Ectodermal cell (in vitro differentiated cells): Measurements from ENCODE around the gene ABHD16B.
"Not testable (repeated sequence)": the region's sequence is repeated elsewhere in the genome, so short reads cannot be mapped to it uniquely, and the experiment has no call there.

Experiments
- H3K27ac ChIP-seq: 2 replicates; pipeline ENCODE4 v1.7.0; 2013; ENCODE audit warnings: mild to moderate bottlenecking, low read depth, low read length; ENCODE audit not compliant: insufficient read depth, poor library complexity, severe bottlenecking
- H3K27me3 ChIP-seq: 2 replicates; pipeline ENCODE4 v1.7.0; 2013; ENCODE audit warnings: mild to moderate bottlenecking, low read length; ENCODE audit not compliant: insufficient read depth, control insufficient read depth, poor library complexity, severe bottlenecking
- H3K36me3 ChIP-seq: one replicate; pipeline ENCODE4 v1.7.0; 2013; ENCODE audit warnings: low read length; ENCODE audit not compliant: control insufficient read depth, insufficient read depth
- H3K4me1 ChIP-seq: one replicate; pipeline ENCODE4 v1.7.0; 2013; ENCODE audit warnings: low read length; ENCODE audit not compliant: control insufficient read depth, insufficient read depth
- H3K4me3 ChIP-seq: 2 replicates; pipeline ENCODE4 v1.7.0; 2013; ENCODE audit warnings: low read depth, low read length, control low read depth; ENCODE audit not compliant: insufficient read depth
- H3K9me3 ChIP-seq: 2 replicates; pipeline ENCODE4 v1.7.0; 2013; ENCODE audit warnings: mild to moderate bottlenecking, low read length, moderate library complexity; ENCODE audit not compliant: control insufficient read depth
- WGBS, 2 experiments: methylation state at CpG; one replicate each; pipeline ENCODE4 v1.1.7; 2013; ENCODE audit warnings: missing lambda C conversion rate in 2 of 2; 5-methylcytosine and 5-hydroxymethylcytosine counted together

ABHD16B gene

DNA sequence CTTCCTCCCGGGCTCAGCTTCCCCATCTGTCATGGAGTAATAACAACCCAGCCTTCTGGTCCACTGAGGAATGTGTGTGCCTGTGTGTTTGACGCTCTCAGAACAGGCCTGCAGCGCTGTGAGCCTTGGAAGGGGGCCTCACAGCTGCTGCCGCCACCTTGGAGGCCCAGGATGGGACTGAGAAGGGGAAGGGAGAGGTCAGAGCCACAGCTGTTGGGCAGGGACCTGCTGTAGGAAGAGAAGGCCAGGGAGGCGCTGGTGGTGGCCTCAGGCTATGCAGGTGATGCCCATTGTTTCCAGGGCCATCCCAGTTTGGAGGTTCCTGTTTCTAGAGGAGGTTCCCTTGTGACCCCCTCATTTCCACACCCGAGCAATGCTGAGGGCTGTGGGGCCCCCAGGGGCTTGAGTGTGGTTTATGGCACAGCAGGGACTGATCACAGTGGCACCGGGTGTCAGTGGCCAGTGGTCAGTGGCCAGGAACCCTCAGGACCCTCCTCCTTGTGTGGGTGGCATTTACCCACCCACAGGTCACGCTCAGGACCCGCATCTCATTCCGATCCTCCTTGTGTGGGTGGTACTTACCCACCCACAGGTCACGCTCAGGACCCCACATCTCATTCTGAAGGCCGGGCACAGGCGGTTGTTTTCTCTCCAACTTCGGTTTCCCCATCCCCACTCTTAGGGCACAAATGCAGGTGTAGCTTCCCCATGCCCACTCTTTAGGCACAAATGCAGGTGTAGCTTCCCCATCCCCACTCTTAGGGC is 17.8 kb downstream of the ABHD16B start:
- H3K9me3 ChIP-seq: no peaks in the 10 kb centered on the region
- no peaks in the 10 kb centered on the region for H3K4me1 ChIP-seq
- peaks cover 31% of the 10 kb centered on the region for H3K36me3 ChIP-seq
- 92 to 94% methylated on average over 14 of the region's 14 CpGs for WGBS, 2 experiments
- H3K4me3 ChIP-seq: no peak overlapping the region
- H3K27ac ChIP-seq: no peak overlapping the region
- no peaks in the 10 kb centered on the region for H3K27me3 ChIP-seq

DNA sequence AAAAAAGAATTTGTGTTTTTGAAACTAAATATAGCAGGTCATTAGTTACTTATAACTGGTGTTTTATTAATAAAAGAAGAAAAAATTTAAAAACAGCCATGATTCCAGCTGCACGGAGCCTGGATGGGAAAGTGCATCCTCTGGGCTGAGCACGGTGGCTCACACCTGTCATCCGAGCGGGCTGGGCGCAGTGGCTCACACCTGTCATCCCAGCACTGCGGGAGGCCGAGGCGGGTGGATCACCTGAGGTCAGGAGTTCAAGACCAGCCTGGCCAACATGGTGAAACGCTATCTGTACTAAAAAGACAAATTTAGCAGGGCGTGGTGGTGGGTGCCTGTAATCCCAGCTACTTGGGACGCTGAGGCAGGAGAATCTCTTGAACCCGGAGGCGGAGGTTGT is 19.6 kb downstream of the ABHD16B start:
- H3K4me3 ChIP-seq, H3K4me1 ChIP-seq, H3K27me3 ChIP-seq, H3K27ac ChIP-seq, H3K9me3 ChIP-seq: not testable (repeated sequence)
- peaks cover 28% of the 10 kb centered on the region for H3K36me3 ChIP-seq
- WGBS, 2 experiments: 96% methylated on average over 13 of the region's 13 CpGs

DNA sequence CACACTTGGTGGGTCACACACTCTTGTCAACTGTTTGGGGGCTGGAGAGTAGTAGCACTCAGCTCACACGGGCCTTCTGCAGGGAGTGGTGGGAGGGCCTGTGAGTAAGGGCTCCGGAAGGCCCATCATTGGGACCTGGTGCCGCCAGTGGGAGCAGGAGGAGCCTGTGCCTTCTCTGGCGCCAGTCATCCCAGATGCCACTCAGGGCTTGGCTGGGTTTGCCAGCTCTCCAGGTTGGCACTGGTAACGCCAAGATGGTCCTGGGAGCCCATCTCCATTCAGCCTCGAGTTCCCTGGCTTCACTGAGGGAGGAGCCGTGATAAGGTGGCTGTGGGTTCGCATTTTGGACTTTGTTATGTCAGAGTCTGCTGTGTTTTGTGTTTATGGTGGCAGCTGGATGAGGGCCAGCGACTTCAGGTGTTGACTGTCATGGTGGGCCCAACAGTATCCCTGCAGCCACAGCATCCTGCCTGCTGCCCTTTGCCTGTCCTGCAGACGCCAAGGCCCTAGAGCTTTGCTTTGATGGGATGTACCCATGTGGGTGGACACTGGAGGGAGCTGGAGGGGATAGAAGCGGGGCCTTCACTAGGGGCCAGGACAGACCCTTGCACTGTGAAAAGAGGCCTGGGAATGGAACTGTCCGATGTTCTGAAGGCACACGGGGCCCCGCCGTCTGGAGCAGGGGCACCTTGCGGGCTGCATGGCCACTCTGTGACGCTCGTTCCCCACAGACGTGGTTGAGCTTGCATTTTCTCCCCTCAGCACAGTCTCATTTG is 20.3 kb downstream of the ABHD16B start:
- Histone ChIP-seq H3K27me3 (no peaks in the 10 kb centered on the region), H3K36me3 (peaks cover 20% of the 10 kb centered on the region), H3K27ac (no peak overlapping the region), H3K4me3 (no peak overlapping the region), H3K4me1 (no peaks in the 10 kb centered on the region), H3K9me3 (no peaks in the 10 kb centered on the region)
- WGBS, 2 experiments: 89 to 93% methylated on average over 19 of the region's 19 CpGs

DNA sequence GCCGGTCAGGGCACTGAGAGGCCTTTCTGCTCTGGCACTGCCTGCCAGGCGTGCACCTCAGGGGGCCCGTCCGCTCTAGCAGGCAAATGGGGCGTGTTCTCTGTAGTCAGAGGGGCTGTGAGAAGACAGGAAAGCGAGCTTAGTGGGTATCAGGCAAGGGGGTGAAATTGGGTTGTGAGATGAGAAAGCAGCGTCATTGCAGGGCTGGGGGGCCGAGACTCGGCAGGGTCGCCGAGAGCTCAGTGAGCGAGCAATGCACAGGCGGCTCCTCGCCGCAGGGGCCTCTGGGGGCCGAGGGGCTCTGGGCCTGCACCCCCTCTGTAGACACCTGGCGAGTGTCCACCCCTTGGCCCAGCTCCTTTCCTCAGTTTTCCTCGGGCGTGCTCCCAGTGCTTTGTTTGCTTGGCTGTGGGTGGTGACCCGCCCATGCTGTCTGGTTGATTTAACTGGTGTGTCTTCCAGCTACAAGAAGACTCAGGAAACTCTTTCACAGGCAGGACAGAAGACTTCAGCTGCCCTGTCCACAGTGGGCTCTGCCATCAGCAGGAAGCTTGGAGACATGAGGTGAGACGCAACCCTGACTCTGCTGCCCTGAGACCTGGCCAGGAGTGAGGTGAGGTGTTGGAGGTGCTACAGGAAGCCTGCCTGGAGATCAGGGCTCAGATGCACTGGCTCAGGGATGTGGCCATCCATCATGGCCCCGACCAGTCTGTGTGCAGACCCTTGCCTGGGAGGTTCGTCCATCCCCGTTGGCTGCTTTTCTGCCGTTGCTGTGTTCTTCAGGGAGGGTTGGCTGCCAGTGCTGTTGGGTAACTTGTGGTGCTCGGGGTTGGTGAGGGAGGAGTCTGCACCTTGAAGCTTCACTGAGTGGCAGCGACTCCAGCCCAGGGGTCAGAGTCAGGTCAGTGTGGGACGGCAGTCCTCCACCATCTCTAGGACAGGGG is 21.2 kb downstream of the ABHD16B start:
- no peaks in the 10 kb centered on the region for H3K4me1 ChIP-seq
- no peaks in the 10 kb centered on the region for H3K27me3 ChIP-seq
- WGBS, 2 experiments: 95 to 96% methylated on average over 28 of the region's 28 CpGs
- peaks cover 19% of the 10 kb centered on the region for H3K36me3 ChIP-seq
- H3K9me3 ChIP-seq: no peaks in the 10 kb centered on the region
- no peak overlapping the region for H3K27ac ChIP-seq
- no peak overlapping the region for H3K4me3 ChIP-seq

DNA sequence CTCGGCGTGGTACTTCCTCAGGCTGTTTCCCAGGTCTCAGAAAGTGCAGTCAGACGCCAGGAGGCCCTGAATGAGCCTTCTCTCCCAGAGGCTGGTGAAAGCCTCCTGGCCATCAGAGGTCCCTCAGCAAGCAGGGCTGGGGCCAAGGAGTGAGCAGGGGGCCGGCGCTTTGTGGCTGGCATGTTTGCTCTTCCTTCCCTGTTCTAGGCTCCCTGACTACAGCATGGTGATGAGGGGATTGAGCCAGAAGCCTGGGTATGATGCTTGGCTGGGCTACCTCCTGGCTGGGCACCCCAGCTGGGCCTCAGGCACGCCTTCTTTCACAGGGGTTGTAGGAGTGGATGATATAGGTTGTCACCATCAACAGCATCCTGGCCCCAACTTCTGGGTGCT is 21.9 kb downstream of the ABHD16B start:
- Histone ChIP-seq H3K27ac (no peak overlapping the region), H3K4me3 (no peak overlapping the region), H3K36me3 (peaks cover 17% of the 10 kb centered on the region), H3K9me3 (no peaks in the 10 kb centered on the region), H3K4me1 (no peaks in the 10 kb centered on the region), H3K27me3 (no peaks in the 10 kb centered on the region)
- WGBS, 2 experiments: 95 to 98% methylated on average over 6 of the region's 6 CpGs

DNA sequence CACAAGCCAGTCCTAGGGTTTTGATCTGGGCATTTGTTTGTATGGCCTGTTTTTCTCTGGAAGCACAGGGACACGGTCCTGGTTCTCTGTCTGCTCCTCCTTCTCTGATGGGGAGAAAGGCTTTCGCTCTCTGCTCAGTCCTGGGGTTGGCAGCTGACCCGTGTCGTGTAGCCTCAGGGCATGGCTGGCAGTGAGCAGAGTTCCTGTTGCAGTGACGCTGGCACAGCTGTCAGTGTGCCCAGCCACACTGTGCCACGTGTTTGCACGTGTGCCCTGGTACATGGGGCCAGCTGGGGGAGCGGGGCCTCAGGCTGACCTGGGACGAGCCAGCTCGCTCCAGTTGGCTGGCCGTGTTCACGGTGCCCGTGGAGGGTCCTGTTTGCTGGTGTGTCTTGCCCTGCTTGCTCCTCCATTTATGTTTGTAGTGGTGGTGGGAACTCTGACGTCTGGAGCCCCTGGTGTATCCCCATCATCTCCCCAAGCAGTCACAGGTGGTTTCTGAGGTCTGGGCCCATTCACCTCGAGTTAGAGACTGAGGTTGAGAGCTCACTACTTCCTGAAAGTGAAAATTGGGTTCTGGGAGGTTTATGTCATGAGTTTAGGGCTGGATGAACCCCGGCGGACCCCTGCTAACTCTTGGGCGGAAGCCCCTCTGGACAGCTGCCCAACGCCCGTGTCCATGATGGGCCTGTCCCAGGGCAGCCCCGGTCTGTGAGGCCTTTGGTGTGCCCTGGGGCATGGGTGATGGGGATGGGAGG is 23.4 kb downstream of the ABHD16B start:
- Histone ChIP-seq H3K9me3 (no peaks in the 10 kb centered on the region), H3K4me3 (no peak overlapping the region), H3K27me3 (no peaks in the 10 kb centered on the region), H3K27ac (no peak overlapping the region), H3K4me1 (no peaks in the 10 kb centered on the region), H3K36me3 (peaks cover 13% of the 10 kb centered on the region)
- 94 to 96% methylated on average over 21 of the region's 21 CpGs for WGBS, 2 experiments

DNA sequence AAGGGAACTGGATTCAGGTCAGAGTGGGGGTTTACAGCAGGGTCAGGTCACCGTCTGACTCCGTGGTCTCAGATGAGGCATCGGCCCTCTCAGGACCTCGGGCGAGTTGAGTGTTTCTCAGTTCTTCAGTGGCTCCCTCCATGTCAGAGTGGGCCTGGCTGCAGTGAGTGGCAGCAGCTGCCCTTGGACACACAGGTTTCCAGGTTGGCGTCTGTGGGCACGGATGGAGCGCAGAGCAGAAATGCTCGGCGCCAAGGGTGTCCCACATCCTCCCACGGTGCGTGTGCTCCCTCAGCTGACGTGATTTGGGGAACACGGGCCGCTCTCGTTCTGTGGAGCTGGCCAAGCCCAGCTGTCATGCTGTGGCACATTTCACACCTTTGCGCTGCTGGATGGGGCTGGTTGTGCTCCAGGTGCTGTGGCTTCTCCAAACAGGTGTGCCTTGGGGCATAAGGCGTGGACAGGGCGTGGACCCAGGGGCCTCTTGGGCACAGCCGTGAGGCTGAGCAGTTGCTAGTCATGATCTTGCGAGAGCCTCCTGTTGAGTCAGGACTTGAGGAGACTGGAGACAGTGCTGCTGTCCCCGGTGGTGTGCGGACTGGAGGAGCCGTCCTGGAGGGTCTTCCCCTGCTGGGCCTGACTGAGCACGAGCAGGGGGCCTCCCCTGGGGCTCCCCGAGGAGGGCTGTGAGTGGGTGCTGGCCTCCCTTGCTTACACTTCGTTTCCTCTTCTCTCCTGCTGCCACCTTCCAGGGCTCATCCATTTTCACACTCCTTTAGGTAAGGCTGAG is 24.2 kb downstream of the ABHD16B start:
- Histone ChIP-seq H3K36me3 (peaks cover 17% of the 10 kb centered on the region), H3K4me1 (no peaks in the 10 kb centered on the region), H3K27ac (no peak overlapping the region), H3K27me3 (no peaks in the 10 kb centered on the region), H3K4me3 (no peak overlapping the region), H3K9me3 (no peaks in the 10 kb centered on the region)
- 96% methylated on average over 27 of the region's 27 CpGs for WGBS, 2 experiments

DNA sequence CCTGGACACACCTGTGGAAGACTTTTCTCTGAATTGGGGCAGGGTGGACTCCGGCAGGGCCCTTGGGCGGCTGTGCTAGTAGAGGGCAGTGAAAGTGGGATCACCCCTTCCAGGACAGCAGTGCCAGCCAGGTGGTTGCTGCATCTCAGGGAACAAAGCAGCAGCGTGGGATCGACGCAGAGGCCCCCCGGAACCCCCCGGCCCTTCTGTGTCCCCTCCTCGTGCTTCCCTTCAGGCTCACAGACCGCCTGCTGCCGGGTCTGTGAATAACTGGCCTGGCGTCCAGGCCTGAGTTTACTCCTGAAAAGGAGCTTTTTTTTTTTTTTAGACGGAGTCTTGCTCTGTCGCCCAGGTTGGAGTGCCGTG is 24.7 kb downstream of the ABHD16B start:
- Histone ChIP-seq H3K9me3 (no peaks in the 10 kb centered on the region), H3K4me3 (no peak overlapping the region), H3K27me3 (no peaks in the 10 kb centered on the region), H3K27ac (no peak overlapping the region), H3K36me3 (peaks cover 22% of the 10 kb centered on the region), H3K4me1 (no peaks in the 10 kb centered on the region)
- WGBS, 2 experiments: 93 to 96% methylated on average over 14 of the region's 14 CpGs

DNA sequence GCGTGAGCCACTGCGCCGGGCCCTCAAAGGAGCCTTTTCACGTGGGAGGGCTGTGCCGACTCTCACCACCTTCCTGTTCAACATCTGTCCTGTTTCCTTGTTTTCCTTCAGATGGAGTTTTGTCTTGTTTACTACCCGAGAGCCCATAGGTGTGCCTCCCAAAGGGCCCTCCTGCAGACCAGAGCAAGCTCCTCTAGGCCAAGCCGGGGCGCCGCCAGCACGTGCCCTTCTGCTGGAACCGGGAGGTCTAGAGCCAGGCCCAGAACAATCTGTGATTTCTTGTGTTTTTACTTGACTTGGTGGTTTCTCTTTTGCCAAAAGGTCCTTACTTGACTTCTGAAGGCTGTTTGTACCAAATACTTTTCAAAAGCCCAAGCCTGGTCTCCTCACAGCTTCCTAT is 25.6 kb downstream of the ABHD16B start:
- Histone ChIP-seq H3K9me3 (no peaks in the 10 kb centered on the region), H3K27me3 (no peaks in the 10 kb centered on the region), H3K4me3 (no peak overlapping the region), H3K36me3 (peaks cover 23% of the 10 kb centered on the region), H3K27ac (no peak overlapping the region), H3K4me1 (no peaks in the 10 kb centered on the region)
- 95 to 96% methylated on average over 11 of the region's 11 CpGs for WGBS, 2 experiments
